ENCODE results near the gene CDH23. TPM values are rescaled to one million over a fixed set of nuclear protein-coding genes. Genes with fewer than 3 reads are reported as not detected.

The CDH23 gene
- total RNA-seq, 1 donor from 2014 or later = 20.1 TPM

DNA sequence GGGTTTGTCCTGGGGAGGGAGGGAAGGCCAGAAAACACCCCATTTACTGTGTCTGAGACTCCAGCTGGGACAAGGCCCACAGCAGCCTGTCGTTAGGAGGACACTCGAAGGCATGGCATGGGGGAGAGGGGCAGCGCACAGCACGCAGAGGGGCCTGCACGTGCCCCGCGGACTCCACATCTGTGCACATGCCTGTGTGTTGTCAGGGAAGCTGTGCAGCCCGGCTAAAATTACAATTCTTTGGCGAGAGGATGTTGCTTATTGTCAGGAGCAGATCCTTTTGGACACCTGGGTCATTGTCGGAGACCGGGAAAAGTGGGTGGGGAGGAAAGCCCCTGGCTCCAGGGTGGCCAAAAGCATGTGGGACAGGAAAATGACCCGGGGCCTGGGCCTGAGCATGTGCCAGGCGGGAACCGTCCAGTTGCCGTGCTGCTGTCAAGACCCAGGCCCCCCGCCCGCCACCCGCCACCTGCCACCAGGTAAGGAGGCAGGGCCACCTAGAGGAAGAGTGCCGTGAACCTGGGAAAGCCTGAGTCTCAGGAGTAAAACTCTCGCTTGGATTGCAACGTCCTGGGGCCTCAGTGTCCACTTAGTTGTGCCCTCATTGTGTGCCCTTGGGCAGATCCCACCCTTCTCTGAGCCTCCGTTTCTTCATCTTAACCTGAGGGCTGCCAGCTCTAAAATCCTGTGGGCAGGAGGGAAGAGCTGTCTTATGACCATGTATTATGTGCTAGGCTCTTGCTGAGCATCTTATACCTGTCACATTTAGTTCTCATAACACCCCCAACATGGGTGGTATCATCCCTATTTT is 369.4 kb downstream of the CDH23 start:
- ATAC-seq = no peak
- no peak for DNase-seq (ENCODE audit: low spot score)
- intact Hi-C loops (cut with DNase I) = no loop called here

DNA sequence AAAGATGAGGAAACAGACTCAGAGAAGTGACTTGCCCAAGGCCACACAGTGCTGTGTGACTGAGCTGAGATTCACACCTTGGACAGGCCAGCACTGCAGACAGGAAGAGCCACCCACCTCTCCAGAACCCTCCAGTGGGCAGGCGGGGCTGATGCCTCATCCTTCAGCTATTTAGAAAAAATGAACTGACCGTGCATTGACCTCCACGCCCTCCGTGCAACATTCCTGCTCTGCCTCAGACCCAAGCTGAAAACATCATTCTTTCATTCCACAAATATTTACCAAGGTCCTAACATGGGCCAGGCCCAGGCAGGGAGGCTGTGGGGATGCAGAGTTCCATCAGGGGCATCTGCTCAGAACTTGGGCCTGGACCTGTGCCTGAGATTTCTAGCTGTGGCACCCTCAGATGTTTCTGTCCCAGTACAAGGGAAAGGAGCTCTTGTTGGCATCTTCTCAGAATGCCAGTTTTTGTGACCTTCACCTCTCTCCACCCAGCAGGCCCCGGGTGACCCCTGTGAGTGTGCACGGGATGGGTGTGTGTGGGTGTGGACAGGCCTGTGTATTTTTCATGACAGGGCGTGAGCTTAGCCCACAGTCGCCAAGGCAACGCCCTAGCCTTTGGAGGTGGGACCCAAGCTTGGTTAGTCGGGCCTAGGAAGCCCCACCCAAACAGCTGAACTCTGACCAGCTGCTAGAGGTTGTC is 370.1 kb downstream of the CDH23 start:
- ATAC-seq = peak; percentile 81
- DNase-seq (ENCODE audit: low spot score) = peak; percentile 83
- intact Hi-C loops (cut with DNase I) = no loop called here

DNA sequence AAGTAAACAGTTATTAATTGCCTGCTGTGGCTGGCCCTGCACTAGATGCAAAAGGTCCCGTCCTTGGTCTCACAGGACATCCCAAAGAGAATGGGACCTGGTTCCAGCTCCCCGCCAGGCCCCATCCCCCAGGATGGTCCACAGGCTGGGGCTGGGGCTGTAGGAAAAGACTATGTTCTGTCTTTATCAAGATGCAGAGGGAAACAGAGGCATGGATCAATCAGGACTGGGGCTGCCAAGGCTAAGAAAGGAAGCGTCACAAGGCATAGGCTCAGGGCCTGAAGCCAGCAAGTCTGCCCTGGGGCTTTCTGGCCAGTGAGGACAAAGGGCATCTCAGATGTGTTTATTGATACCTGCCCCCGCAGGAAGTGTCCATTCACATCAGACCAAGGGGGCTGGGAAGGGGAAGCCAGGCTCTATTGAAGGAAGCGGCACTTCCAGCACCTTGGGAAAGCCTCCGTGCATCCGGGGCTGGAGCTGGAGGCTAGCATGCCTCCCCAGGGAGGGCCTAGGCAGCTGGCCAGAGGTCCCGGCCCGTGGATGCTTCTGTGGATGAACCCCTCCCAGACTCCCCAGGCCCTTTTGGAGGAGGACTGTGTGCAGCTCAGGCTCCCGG is 370.8 kb downstream of the CDH23 start:
- intact Hi-C loops (cut with DNase I) = no loop called here
- ATAC-seq = peak; percentile 17
- no peak for DNase-seq (ENCODE audit: low spot score)

DNA sequence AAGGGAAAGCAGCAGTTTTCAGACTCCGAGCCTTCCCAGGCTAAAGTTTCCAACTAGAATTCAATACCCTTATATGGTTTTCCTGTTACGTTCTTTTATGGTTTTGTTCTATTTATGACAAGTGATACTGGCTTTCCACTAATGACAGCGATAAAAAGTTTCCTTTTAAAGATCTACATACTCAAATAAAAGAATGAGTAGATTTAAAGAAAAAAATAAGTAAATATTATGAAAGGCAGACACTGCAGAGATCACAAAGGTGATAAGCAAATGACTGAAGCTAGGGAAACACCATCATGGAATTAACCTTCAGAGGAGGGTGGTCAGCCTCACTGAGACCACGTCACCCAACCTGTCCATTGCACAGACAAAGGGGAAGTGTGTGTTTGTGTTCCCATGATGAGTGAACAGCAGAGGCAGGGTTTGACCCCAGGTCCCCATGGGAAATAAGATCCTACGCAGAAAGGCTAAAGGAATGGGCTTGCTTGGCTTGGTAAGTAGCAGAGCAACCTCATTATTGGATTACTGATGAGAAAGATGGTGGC is 372.6 kb downstream of the CDH23 start:
- intact Hi-C loops (cut with DNase I) = no loop called here
- ATAC-seq = no peak
- DNase-seq (ENCODE audit: low spot score) = no peak

DNA sequence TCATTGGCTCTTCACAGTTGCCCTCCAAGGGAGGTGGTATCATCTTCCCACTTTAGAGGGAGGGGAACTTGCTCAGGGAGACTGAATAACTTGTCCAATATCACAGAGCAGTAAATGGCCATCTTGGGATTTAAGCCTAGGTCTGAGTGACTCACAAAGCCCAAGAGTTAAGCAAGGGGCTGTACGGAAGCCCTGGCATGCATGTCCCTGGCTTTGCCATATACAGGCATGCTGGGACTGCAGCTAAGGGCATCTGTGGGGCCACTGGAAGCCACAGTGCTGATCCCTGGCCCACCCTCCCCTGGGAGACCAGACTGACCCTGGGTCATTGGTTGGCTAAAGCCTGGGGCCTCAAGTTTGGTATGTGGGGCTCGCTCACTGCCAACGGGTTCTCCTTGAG is 373.5 kb downstream of the CDH23 start:
- DNase-seq (ENCODE audit: low spot score) = no peak
- ATAC-seq = no peak
- intact Hi-C loops (cut with DNase I) = loop anchor here (5.0 kb wide), 1 partner anchor 53 kb away; the partner anchor contains the start of gene C10orf105

DNA sequence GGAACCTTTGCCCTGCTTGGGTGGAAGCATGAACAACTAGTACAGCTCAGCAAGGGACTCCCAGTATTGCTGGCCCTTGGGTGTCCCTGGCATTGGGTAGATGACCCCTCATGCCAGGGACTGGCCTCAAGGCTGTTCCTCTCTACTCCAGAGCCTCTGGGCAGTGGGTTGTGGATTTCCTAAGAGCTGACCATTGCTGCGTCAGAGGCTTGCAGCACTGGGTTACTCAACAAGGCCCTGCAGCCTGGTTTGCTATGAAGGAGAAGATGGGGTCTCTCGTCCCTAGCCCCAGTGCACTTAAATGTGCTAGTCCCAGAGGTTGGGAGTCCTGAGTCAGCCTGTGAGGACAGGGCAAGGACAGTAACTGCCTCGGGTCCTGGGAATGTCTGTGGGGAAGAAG is 374.1 kb downstream of the CDH23 start:
- DNase-seq (ENCODE audit: low spot score) (no peak), ATAC-seq (no peak)
- intact Hi-C loops (cut with DNase I) = loop anchor here (5.0 kb wide), 1 partner anchor 53 kb away; the partner anchor contains the start of gene C10orf105

DNA sequence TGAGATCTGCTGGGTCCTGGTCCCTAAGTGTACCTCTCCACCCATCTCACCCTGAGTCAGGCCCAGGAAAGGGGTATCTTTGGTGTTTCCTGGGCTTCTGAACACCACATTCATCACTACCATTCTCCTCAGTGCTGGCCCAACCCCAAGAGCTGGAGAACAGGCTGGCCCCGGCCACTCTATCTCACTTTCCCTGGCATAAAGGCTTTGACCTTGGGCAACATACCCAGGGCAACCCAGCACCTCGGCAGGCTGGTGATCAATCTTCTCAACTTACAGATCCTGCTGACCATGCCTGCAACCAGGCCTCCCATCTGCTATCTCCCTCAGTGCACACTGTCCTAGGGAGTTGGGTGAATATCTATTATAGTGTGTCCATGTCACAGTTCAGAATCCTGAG is 374.5 kb downstream of the CDH23 start:
- intact Hi-C loops (cut with DNase I) = loop anchor here (5.0 kb wide), 1 partner anchor 54 kb away; the partner anchor contains the start of gene C10orf105
- ATAC-seq = no peak
- no peak for DNase-seq (ENCODE audit: low spot score)

DNA sequence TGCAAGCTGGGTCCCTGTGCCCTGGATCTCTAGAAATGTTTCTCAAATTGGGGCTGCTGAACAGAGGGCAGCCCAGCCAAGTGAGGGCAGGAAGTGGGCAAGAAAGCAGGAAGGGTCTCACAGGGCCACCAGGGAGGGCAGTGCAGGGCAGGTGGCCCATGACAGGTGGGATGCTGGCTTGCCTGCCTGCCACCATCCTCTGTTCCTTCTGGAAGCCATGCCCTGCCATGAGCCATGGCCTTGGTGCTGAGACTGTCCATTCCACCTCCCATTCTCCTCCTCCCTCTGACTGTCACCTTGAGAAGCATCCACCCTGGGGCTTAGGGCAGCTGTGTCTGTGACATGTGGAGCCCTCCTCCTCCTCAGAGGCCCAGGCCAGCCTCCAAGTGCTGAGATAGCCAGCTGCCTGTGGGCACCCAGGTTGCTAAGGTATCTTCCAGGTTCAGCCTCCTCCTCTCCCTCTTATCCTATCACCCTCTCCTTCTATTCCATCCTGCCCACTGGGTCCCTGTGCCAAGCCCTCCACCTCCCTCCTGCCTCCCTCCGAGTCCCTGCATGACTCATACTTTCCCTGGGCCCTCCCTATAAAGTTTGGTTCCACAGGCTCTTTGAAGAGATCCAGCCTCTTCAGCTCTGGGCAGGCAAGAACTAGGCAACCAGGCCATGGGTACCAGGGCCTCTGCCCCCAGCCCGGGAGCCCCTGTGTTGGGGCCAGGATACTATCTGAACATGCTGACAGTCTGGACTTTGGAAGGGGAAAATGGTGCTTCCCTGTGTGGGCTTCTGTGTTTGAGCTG is 375.3 kb downstream of the CDH23 start:
- intact Hi-C loops (cut with DNase I) = loop anchor here (5.0 kb wide), 1 partner anchor 55 kb away; the partner anchor contains the start of gene C10orf105
- peak; percentile 82 for DNase-seq (ENCODE audit: low spot score)
- ATAC-seq = peak; percentile 71

DNA sequence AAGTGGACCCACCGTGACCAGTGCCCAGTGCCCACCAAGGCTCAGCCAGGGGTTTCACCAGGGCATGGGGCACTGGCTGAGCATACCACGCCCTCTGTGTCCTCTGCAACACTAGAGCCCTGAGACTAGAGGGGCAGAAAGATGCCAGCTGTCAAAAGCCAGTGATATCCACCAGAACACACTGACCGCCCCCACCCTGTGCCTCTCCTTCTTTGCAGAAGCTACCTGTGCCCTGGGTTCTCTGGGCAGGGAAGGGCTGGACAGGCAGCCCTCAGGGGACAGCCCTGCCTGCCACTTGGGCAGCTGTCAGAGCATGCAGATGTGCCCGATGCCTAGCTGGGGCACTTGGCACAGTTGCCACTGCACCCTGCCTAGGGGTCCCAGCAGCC is 376.1 kb downstream of the CDH23 start:
- ATAC-seq = peak; percentile 4
- DNase-seq (ENCODE audit: low spot score) = no peak
- intact Hi-C loops (cut with DNase I) = loop anchor here (5.0 kb wide), 1 partner anchor 56 kb away; the partner anchor contains the start of gene C10orf105

DNA sequence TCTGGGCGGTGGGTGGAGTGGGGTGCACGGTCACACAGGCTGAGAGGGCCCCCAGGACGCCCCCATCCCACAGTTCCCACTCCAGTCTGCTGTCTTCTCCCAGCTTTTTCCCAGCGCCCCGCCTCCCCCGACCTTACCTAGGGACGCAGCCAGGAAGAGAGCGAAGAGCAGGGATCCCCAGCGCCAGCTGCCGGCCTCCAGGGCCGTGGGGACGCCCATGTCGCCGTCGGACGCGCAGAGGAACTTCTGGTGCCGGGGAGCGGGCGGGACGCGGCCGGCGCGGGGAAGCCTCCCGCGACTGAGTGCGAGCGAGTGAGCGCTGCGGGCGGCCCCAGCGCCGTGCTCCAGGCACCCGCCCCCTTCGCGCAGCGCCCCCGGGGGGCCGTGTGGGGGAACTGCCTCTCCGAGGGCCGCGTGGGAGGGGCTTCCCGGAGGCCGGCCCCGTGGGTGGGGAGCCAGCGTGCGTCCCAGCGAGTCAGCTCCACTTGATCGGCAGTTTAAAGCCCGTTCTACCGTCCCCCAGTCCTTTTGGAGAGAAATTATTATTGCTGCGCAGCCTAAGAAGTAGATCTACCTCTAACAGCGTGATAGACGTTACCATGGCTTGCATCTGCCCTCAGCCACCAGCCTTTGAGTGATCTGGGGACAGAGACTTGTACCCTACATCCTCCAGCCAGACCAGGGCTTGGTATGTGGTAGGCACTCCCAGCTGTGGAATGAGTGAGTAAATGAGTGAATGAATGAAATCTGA is 376.7 kb downstream of the CDH23 start, which contains the start of gene VSIR:
VSIR (minus strand) TSS at position 300 of the 751 bp plus-strand sequence; CDS start at position 219, 81 bp downstream.
- intact Hi-C loops (cut with DNase I) = loop anchor here (5.0 kb wide), 1 partner anchor 56 kb away; the partner anchor contains the start of gene C10orf105
- ATAC-seq = peak; percentile 83
- peak; percentile 95 for DNase-seq (ENCODE audit: low spot score)

DNA sequence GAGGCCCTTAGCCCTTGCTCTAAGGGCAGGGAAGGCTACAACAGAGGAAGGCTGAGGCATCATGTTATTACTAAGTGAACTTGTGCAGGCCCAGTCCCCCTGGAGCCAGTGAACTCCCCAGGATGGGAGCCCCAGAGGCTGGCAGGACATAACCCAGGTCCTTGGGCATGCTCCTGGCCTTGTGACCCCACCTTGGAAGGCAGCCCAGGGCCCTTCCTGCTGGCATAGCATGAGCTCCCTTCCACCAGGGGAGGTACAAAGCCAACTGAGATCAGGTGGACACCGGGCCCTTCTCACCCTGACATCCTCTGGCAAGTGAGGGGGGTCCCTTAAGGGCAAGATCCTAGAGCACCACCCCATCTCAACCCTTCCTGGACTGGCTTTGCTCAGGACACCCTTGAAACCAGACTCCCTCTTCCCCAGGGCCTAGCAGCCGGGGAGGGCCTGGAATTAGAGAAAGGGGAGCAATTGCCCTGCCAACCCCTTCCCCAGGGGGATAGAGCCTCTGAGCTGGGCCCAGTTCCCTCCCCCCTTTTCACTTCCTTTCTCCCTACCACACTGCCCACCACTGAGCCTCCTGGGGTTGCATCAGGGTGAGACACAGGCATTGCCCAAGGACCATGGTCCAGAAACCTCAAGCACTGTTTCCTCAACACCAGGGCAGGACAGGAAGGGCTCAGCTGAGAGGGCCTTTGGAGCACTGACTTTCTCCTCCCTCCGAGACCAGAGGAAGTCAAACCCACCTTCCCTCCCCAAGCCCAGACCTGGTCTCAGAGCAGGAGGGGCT is 378.4 kb downstream of the CDH23 start:
- DNase-seq (ENCODE audit: low spot score) = peak; percentile 66
- ATAC-seq = no peak
- intact Hi-C loops (cut with DNase I) = loop anchor here (5.0 kb wide), 1 partner anchor 58 kb away; the partner anchor contains the start of gene C10orf105

DNA sequence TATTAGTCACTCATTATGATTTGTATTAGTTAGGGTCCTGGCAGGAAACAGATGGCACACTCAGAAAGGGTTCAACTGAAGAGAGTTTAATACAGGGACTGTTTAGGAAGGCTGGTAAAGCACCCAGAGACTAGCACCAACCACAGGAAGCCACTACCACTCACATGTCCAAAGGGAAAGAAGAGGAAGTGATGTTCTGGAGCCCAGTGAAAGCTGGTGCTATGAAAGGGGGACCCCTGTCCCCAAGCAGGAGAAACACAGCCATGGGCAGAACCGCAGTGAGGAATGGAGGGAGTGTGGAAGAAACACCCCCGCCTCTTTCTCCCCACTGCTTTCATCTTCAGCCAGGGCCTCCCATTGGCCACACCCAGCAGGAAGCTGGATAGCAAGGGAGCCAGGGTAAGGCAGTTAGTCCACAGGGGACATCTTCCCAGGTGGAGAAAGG is 379.8 kb downstream of the CDH23 start:
- intact Hi-C loops (cut with DNase I) = no loop called here
- no peak for DNase-seq (ENCODE audit: low spot score)
- ATAC-seq = no peak

DNA sequence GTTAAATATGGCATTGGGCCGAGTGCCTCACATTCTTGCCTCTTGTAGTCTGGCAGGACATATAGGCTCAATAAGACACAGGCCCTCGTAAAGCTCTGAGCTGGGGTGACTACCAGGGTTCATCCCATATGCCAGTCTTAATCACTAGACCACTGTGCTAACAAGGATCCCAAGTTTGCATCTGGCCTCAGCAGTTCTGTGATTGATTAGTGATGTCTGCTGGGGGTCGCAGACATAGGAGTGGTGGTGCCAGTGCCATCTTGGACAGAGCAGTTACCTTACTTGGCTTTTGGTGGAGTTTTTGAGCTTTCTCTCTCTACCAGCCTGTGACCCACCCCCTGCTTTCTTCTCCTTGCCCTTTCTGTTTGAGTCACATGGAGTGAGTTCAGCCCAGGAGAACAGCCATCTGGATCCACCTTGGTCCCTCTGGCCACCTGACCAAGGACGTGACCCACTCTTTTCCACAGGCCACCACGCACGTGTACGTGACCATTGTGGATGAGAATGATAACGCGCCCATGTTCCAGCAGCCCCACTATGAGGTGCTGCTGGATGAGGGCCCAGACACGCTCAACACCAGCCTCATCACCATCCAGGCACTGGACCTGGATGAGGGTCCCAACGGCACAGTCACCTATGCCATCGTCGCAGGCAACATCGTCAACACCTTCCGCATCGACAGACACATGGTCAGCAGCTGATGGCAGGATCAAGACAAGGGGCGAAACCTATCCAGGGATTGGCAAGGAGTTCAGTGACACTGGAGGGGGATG is 380.7 kb downstream of the CDH23 start:
- ATAC-seq (no peak), DNase-seq (ENCODE audit: low spot score) (peak; percentile 50)
- intact Hi-C loops (cut with DNase I) = no loop called here

DNA sequence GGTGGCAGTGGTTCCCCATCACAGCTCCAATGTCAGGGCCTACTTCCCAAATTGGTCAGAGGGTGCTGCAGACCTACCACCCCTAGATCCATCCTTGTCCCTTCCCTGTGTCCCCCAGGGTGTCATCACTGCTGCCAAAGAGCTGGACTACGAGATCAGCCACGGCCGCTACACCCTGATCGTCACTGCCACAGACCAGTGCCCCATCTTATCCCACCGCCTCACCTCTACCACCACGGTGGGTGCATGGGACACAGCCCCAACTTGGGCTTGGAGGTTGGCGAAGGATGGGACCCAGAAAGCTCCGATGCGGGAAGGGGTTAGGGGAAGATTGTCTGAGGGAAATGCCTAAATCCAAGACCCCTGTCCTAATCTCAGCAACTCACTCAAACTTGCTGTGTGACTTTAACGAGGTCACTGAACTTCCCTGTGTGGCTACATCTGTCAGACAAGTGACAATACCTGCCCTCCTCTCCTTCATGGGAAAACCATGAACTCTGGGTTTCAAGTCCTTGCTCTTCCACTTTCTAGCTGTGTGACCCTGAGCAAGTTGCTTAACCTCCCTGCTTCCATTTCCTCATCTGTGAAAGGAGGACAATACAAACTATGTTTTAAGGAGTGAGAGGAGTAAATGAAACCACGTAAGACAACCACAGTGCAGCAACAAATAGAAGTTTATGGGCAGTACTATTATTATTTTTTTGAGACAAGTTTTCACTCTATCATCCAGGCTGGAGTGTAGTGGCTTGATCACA is 381.5 kb downstream of the CDH23 start:
- DNase-seq (ENCODE audit: low spot score) = peak; percentile 45
- intact Hi-C loops (cut with DNase I) = no loop called here
- ATAC-seq = no peak

DNA sequence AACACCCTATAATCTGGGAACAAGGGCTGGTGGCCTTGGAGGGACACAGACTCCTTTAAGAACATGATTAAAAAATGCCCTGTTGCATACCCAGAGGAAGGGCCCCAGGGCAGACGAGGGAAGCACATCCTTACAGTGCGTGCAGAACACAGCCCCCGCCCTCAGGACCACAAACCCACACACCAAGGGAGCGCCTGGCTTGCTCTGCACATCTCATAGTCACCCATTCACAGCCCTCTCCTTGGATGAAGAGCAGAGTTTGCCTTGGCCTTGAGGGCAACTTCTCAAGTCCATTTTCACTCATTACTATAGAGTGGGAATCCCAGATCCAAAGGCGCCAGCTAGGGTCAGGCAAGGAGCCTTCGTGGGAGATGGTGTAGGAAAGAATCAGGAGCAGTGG is 382.9 kb downstream of the CDH23 start:
- peak; percentile 45 for DNase-seq (ENCODE audit: low spot score)
- intact Hi-C loops (cut with DNase I) = loop anchor here (5.0 kb wide), 1 partner anchor 1337 kb away; the partner anchor contains the start of gene NODAL
- ATAC-seq = no peak

Data from sciatic nerve (tissue), 2 donors.